T-helper 2 cell (primary cell): ENCODE results near the gene ZNF774.
"Not testable (repeated sequence)": the region's sequence is repeated elsewhere in the genome, so short reads cannot be mapped to it uniquely, and the experiment has no call there.

Experiments used
- DNase-seq, 5 experiments: peaks; one replicate each; pipeline versions ENCODE4 v3.0.0 to v3.0.0-alpha.2; 2012 to 2022

ZNF774 gene

GRCh38 chr15:90347431-90348065 is 4.5 kb upstream of the ZNF774 start:
- not testable (repeated sequence) for DNase-seq

DNA sequence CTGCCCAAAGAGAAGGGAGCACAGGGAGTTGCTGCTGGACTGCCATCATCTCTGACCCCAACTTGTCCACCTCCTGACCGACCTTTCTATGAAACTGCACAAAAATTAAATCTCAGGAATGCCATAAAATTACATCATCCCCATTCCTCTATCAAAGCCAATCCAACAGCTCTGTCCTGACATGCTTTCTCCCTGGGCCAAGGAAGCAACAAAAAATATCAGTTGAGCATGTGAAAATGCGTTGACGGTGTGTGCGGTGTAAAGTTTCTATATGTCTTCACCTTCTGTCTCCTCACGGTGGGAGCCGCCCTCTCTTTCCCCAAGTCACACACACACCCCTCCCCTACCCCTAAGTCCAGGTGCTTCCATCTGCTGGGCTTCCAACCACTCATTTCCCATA is 3.6 kb upstream of the ZNF774 start:
- no peak for DNase-seq

DNA sequence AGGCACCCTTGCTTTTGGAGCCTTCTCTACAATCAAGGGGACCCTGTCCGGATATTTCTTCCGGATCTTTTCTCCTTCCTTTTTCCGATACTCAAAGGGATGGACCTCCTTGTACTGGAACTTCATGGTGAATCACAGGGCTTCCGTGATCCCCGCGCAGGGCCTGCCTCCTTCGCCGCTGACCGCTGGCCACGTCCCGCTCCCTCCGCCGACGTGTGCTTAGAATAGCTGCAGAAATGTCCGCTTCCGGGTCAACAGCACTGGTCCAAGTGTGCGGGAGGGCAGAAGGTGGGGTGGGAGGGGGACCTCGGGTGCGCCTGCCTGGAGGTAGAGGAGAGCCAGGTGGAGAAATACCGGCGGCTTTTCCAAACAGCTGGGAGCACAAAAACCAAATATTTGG is 3.0 kb upstream of the ZNF774 start:
- no peak for DNase-seq

GRCh38 chr15:90349821-90350220 is 2.3 kb upstream of the ZNF774 start:
- peak in 1 of 5 experiments; percentile 18 for DNase-seq

DNA sequence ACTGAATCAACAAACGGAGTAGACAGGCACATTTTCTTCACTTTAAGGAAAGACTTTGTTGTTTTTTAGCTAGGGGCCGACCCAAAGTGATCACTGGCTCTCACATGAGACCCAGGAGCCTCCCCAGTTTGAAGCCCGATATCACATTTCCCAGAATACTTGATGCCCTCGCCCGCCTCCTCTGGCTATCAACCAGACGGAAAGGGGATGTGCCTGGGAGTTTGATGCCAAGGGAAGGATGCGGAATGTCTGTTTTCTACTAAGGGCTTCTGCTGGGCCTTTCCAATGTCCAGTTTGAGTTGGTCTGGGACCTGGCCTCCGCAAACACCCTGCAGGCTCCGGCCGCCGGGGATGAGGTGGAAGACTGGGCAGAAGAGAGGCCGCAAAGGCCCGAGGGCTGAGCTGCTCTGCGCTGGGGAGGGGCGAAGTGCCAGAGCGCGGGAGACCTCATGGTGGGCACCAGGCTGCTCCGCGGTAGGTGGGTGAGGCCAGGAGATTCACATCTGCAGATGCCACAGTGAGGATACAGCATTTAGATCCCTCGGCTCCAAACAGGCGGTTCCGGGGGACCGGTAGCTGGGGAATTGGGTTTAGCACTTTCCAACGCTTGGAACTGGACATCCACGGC is 491 bp upstream of the ZNF774 start:
- DNase-seq, result no peak

- DNase-seq, result no peak
Measured at GRCh38 chr15:90354986-90355385, 2.9 kb downstream of the ZNF774 start.

- no peak for DNase-seq
Measured at GRCh38 chr15:90358124-90359033, 6.3 kb downstream of the ZNF774 start.

DNA sequence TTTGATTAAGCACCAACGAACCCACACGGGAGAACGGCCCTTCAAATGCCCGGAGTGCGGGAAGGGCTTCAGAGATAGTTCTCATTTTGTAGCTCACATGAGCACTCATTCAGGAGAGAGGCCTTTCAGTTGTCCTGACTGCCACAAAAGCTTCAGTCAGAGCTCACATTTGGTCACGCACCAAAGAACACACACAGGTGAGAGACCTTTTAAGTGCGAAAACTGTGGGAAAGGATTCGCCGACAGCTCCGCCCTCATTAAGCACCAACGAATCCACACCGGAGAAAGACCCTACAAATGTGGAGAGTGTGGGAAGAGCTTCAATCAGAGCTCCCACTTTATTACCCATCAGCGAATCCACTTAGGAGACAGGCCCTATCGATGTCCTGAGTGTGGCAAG is 8.7 kb downstream of the ZNF774 start:
- no peak for DNase-seq

- DNase-seq, result peak in 1 of 5 experiments; percentile 19
Measured at GRCh38 chr15:90362936-90363212, 10.8 kb downstream of the ZNF774 start.

DNA sequence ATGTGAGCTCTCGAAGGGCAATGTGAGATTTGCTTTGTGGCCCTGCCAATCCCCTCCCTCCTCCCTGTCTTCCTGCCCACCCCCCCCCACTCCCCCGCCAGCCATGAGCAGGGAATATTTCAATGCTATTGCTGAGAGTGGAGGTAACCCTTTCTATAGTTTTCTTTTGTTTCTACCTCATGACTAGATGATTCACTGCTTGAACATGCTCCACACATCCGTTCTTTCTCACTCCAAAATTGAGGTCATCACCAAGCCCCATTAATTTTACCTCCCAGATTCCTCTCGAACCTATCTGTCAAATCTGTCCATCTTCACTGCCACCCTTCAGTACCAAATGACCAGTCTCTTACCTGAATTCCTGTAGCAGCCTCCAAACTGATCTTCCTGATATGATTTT is 12.2 kb downstream of the ZNF774 start:
- DNase-seq, result no peak

- DNase-seq, result no peak
Measured at GRCh38 chr15:90365414-90366055, 13.5 kb downstream of the ZNF774 start.

- DNase-seq, result no peak
Measured at GRCh38 chr15:90367576-90367975, 15.5 kb downstream of the ZNF774 start.

DNA sequence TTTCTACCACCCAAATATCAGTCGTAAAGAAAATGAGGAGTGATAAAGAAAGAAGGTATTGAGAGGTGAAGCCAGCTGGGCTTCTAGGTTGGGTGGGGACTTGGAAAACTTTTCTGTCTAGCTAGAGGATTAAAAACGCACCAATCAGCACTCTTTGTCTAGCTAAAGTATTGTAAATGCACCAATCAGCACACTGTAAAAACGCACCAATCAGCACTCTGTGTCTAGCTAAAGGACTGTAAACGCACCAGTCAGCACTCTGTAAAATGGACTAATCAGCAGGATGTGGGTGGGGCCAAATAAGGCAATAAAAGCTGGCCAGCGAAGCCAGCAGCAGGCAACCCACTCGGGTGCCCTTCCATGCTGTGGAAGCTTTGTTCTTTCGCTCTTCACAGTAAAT is 23.0 kb downstream of the ZNF774 start:
- DNase-seq, result no peak

DNA sequence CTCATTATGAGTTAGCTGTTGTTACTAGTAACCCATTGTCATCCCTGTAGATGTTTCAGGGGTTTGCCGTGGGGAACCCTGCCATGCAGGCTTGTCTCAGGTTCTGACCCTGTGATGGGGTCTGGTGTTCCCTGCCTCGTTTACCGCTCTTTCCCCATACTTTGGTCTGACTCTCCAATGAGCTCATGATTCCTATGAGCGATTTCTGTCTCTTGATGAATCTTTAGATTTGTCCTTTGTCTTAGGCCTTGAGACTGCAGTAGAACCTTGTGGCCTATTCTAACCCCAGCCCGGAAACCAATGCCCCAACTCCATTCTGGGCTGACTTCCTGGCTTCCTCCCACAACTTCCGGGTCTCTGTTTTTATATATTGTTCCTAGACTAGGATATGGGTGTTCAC is 24.7 kb downstream of the ZNF774 start:
- peak in 4 of 5 experiments; percentile 32 to 96 (median 70) for DNase-seq

GRCh38 chr15:90379263-90379662 is 27.2 kb downstream of the ZNF774 start:
- no peak for DNase-seq

- DNase-seq, result no peak
Measured at GRCh38 chr15:90381515-90381914, 29.4 kb downstream of the ZNF774 start.

DNA sequence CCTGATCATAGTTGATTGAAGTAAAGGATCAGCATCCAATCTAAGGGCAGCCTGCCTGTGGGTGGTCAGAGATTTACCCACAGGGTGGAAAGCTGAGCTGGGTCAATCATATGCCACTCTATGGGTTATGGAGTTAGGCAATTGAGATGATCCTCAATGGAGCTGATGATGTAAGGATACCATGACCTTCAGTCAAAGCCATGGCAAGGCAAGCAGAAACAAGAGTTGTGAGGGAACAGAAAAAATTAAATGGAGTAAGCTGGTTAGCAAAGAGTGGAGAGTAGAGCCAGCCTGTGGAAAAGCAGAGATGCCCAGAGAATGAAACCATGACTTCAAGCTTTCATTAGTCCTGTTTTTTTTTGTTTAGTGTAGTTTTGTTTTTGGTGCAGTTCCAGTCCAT is 30.2 kb downstream of the ZNF774 start:
- DNase-seq, result no peak

DNA sequence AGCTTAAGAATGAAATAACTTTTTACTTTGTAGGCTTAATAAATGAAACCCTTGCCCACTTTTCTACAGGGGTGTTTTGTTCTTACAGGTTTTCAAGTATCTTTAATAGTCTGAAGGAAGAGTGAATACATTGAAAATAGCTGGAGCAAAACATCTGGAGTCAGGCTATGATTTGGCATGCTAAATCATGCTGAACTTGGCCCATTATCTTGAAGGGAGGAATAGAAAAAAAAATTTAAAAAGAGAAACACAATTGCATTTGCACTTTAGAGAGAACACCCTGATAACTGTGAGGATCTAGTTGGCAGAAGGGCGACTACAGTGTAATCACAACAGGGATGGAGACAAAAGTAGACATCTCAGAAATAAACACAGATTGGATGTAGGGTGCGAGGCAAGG is 34.1 kb downstream of the ZNF774 start:
- no peak for DNase-seq

GRCh38 chr15:90387534-90388461 is 35.7 kb downstream of the ZNF774 start, which contains the start of gene IQGAP1:
Gene IQGAP1, plus strand, starts transcription at chr15:90388242. Its CDS starts 100 bp downstream, at chr15:90388342.
- peak; percentile 92 to 98 (median 94) for DNase-seq

GRCh38 chr15:90388462-90389380 is 36.6 kb downstream of the ZNF774 start:
- DNase-seq, result peak in 4 of 5 experiments; percentile 27 to 69 (median 38)

DNA sequence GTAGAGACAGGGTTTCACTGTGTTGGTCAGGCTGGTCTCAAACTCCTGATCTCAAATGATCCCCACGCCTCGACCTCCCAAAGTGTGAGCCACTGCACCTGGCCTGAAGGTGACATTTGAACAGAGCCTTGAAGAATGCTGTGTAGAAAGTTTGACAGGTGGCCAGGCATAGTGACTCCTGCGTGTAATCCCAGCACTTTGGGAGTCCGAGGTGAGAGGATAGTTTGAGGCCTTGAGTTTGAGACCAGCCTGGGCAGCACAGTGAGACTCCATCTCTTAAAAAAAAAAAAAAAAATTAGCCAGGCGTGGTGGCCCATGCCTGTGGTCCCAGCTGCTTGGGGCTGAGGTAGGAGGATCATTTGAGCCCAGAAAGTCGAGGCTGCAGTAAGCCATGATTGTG is 37.4 kb downstream of the ZNF774 start:
- DNase-seq, result no peak
